Measurements from ENCODE around the gene FKBP15.
A peak's percentile ranks its signal among the peaks of the same experiment; 100 is the strongest.

FKBP15 gene

DNA sequence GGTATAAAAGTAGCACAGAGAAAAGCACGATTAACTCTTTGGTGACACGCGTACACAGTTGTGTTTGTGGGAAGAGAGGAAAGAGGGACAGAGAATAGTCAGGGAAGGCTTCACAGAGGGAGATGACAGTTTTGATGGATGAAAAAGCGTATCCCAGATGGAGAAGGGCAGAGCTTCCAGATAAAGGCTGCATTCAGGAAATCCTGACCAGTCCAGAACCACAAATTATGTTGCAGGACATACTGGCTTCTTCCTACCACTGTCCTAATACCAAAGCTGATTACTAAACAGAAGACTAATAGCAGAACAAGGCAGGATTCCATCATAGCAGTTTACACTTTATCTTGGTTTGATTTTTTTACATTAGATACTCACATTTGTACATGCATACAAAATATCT lies 35.8 kb downstream of the FKBP15 start:
- intact Hi-C loops (cut with DNase I) = no loop called here
- DNase-seq = no peak

DNA sequence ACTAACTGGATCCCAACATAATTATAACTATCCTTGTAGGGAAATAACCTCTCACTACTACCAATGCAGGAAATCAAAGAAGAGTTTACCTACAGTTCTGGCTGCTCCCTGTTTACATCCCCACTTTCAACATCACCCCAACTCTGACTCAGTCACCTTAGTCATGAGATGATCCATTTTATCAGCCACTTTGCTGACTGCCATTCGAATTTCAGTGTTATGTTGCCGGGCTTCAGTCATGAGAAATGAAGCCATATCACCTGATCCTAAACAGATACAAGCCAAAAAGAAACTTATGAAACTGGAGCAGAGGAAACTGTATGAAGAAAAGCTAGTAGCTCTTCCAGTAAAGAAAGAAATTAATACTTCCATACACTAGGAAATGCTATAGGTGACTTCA lies 36.5 kb downstream of the FKBP15 start:
- intact Hi-C loops (cut with DNase I) = no loop called here
- DNase-seq = no peak

DNA sequence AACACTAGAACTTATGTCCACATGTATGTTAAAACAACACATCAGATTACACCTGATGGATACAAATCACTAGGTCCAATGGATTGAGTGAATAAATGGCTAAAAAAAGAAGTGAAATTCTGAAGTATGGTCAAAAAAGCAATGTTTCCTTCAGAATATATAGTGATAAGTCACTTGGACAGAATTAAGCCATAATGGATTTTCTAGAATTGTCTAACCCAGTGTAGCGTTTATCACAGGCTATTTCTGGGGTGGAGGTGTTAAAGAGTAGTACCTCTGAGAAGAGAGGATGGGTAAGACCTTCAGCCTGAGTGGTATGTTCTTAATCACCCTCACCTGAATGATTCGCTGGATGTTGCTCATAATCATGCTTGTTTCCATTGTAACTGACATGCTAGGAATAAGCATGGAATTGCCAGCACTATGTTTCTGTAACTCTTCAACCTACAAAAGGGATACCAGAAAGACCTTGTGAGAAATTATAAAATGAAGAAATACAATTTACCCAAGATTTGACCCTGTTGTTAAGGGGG lies 37.1 kb downstream of the FKBP15 start:
- DNase-seq = no peak
- intact Hi-C loops (cut with DNase I) = no loop called here

DNA sequence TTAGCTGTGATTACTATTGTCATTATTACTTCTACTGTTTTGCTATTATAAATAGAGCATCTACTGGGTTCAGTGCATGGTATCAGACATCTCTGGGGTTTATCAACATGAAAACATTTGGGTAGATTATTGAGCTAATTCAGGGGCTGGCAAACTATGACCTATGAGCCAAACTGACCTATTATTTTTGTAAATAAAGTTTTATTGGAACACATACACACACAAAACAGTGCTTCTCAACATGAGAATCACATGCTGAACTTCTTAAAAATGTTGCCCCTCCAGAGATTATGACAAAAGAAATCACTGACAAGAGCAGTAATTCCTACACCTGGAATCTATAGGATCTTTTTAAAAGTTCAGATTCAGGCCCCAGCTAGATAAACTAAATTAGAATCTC lies 39.9 kb downstream of the FKBP15 start:
- intact Hi-C loops (cut with DNase I) = no loop called here
- DNase-seq = no peak

DNA sequence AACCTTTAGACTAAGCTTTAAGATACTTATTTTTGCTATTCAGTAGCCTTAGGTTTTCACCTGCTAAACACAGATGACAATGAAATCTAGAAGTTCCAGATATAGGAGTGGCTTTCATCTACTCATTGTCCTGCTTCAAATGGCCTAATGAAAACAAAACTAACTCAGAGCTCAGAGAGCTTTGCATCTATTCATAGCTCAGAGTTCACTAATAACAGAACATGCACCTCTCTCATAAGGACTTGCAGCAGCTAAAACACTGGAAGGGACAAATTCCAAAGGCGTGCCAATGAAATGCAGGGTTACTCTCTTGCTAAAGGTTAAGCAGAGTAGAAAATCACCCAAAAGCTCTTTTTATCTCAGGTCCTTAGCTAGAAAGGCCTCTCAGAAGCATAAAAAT lies 41.2 kb downstream of the FKBP15 start:
- no peak for DNase-seq
- intact Hi-C loops (cut with DNase I) = no loop called here

DNA sequence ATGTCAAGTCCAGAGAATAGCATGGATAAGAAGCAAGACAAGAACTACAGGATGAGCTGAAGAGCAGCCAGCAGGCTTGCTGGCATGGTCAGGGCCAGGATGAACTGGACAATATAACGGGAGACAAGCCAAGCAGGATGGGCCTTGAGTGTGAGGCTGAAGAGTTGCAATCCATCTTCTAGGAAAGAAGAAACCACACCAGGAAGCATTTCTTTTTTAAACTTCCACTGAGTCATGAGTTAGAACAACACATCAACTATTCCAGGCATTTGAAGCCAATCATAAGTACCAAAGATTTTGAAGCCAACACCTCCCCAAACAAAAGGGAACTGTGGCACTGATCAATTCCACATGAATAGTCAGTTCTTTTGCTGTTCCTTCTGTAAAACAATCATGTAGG lies 43.0 kb downstream of the FKBP15 start:
- intact Hi-C loops (cut with DNase I) = no loop called here
- no peak for DNase-seq

DNA sequence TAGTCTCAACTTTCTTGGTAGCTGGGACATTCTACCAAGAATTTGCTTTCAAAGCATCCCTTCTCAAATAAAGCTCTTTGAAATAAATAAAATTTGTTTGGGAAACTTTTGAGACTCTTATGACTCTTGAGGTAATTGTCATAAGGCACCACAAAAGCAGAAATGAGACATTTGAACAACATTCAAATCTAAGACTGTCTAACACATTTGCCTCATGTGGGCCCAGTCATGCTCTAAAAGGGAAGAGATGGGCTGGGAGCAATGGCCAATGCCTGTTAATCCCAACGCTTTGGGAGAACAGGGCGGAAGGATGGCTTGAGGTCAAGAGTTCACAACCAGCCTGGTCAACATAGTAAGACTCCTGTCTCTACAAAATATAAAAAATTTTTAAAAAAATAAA lies 43.8 kb downstream of the FKBP15 start:
- no peak for DNase-seq
- intact Hi-C loops (cut with DNase I) = no loop called here

DNA sequence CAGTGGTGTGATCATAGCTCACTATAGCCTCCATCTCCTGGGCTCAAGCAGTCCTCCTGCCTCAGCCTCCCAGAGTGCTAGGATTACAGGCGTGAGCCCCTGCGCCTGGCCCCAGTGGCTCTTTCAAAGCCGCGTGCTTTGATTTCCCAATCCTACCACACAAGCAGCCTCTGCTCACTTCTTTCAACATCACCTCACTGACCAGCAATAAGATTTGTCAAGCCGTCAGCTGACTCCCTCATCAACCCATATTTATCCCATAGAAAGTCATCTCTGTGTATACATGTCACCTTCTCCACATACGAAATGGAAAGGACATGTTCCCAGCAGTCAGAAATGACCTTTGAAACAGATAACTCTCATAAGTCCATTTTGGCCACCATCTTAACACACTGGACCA lies 44.3 kb downstream of the FKBP15 start:
- DNase-seq = no peak
- intact Hi-C loops (cut with DNase I) = no loop called here

DNA sequence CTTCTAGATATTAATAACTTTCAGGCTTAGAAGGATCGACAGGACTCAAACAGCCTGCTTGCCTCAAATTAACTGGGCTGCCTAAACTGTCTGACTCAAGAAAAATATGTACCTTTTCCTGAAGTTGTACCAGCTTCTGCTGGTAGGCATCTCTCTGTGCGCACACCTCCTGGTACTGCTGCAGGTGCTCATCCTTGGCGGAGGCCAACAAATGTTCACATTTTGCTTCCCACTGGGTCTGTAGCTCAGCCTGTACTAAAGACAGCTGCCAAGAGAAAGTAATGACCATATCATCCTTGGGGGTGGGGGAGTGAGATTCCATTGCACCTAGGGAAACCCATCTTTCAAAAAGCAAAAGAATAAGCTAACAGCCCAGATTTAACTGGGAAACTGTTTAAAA lies 47.7 kb downstream of the FKBP15 start:
- DNase-seq = no peak
- intact Hi-C loops (cut with DNase I) = no loop called here

DNA sequence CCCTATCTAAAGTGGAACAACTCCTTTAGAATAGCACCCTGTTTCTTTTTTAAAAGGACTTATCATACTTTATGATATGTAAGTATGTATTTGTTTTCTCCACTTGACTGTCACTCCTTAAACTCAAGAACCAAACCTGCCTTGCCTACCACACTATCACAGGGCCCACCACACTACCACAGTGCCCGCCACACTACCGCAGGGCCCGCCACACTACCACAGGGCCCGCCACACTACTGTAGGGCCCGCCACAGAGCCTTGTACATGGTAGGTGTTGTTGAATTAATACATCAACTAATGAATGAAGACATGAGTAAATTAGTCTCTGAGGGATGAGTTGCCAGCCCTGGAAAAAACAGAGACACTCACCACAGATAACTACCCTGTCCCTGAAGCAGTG lies 52.3 kb downstream of the FKBP15 start:
- intact Hi-C loops (cut with DNase I) = no loop called here
- DNase-seq = no peak

DNA sequence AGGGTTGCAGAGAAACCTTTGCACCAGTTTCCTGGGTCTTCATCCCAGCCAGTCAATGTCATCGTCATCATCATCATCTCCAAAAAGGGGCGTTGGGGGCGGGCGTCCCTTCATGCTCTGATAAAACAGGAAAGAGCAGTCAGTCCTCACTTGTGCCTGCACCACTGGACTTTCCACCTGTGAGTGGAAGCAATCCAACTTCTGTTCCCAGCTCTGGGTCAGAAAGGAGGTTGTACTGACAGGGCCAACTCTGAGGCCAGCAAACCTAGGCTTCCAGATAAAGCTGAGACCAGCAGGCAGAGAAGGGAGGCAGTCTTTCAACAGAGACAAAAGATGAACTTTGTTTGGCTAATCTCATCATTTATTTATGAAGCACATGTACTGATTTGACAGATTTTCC lies 55.0 kb downstream of the FKBP15 start:
- intact Hi-C loops (cut with DNase I) = no loop called here
- DNase-seq = peak in 1 of 10 donors; percentile 70

DNA sequence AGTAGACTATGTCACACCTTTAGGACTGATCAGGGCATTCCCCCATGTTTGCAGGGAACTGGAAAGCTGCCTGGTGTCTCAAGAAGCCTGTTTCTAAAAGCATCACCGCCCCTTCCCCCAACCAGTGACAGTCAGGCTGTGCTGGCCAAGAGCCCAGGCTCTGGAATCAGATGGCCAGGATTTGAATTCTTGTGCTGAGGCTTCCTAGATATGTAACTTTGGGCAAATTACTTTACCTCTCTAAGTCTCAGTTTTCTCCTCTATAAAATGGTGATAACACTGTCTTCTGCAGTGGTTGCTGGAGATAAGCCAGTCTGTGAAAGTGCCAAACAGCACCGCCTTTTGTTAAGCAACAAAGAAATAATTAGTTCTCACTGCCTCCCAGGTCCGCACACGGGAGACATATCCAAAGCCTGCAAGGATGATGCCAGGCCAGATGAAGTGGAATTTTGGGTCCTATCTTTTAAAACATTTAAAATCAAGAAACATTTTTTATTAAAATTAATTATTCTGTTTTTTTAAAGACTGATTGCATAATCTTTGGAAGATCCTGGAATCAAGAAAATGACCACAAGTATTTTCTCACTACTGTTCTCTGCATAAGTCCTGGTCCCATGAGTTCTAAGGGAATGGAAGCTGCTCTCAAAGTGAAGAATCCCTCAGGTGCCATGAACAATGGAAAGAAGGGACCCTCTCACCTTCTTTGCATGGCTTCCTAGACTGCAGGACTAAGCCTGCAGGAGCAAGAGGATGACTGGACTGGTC lies 56.4 kb downstream of the FKBP15 start:
- peak; percentile 53 to 93 (median 70) for DNase-seq

DNA sequence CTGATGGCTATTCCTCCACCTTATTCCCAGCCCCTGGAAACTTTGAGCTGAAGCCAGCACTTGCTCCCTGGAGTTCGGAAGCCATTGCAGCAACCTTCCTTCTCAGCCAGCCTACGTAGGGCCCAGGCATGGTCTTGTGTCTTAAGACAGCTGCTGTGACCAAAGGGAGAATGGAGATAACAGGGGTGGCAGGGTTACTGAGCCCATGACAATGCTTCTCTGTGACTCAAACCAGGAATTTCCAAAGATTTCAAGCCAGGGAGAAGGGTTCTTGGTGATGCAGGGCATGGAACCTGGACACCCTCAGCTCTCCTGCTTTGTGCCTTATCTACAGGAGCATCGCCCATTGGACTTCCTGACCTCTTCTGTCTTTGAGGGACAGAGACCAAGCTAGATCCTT lies 58.1 kb downstream of the FKBP15 start:
- intact Hi-C loops (cut with DNase I) = loop anchor here (5.0 kb wide), 1 partner anchor 59 kb away; the partner anchor contains the start of genes FKBP15 and SLC31A1
- DNase-seq = no peak

More for the DNA sequence above, 56.4 kb downstream of the FKBP15 start:
- intact Hi-C loops (cut with DNase I) = loop anchor here (5.0 kb wide), 1 partner anchor 58 kb away; the partner anchor contains the start of genes FKBP15 and SLC31A1

DNA sequence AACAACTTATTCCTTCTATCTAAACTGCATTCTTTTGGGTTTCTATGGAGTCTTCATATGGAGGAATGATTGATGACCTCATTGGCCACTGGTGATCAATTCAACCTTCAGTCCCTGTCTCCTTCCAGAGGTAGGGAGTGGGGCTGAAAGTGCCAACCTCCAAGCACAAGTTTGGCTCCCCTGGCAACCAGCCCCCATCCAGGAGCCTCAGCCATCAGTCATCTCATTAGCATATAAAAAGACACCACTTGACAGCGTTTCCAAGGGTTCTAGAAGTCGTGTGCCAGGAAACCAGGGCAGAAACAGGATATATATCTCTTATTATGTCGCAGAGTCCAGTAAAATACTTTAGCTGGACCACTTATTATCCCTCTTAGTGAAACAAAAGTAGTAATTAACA lies 60.5 kb downstream of the FKBP15 start:
- DNase-seq = no peak
- intact Hi-C loops (cut with DNase I) = loop anchor here (5.0 kb wide), 1 partner anchor 62 kb away; the partner anchor contains the start of genes FKBP15 and SLC31A1

DNA sequence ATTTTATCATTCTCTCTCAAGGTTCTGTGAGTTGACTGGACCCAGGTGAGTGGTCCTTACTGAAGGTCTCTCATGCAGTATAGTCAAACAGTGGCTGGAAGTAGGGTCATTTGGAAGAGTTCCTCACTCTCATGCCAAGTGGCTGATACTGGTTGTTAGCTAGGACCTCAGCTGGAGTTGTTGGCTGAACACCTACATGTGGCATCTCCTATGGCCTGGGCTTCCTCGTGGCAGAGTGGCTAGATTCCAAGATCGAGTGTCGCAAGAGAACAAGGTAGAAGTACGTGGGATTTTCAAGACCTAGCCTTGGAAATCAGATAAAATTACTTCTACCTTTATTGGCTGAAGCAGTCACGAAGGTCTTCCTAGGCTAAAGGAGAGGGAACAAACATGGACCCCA lies 62.6 kb downstream of the FKBP15 start:
- intact Hi-C loops (cut with DNase I) = no loop called here
- no peak for DNase-seq

DNA sequence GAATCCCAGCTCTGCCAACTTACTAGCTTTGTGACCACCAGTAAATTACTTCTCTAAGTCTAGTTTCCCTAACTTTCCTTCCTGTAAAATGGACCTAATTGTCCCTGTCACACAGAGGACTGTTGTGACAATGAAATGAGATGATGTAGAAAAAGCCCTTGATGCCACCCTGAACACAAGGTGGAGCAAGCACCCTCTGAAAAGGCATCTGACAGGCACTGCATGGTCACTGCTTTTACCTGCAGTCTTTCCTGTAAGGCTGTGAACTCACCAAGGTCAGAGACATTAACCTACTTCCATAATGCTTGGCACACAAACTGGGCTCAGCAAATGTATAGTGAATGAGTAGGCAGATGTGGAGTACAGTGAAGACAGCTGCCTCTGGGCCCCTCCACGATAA lies 64.2 kb downstream of the FKBP15 start:
- DNase-seq = no peak
- intact Hi-C loops (cut with DNase I) = no loop called here

DNA sequence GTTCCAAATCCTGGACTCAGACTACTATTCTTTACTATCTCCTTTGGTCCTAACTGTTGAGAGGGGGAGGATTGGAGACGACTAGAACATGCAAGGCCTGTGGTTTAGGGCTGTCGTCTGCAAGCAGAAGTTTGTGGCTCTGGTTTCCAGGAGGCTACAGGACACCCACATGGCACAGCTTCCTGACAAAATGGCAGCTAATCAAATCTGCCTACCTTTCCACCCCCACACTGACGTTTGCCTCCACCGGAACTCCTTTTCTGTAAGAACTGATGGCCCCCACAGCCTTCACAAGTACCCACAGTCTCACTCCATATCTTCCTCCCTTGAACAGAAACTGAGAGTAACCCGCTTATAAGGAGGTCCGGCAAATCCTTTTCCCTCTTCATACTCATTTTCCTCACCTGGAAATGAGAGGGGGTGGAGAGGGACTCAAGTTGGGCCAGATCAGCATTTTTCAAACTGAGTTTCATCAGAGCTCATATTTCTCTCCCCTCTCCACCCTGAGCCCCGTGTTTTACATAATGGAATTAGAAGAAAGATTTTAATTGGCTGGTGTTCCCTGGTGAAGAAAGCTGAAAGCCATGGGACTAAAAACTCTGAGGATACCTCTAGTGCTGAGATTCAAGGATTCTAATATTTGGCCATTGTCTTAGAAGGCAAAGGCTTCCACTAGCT lies 65.0 kb downstream of the FKBP15 start:
- DNase-seq = peak in 1 of 10 donors; percentile 61

DNA sequence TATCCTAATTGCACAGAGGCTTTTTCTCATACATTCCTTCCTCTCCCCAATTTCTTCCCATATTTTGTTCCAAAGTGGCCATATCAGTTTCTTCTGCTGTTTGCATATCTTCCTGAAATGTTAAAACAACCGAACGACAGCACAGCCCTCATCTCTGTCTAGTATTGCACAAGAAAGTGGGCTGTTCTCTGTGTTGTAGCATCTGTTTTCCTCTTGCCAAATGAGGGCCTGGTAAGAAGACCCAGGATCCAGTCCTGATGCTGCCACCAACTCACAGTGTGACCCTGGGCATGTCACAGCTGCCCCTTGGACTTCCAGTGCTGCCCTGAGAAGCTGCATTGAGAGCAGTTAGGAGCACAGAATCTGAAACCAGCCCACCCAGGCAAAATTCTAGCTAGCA lies 66.1 kb downstream of the FKBP15 start:
- no peak for DNase-seq
- intact Hi-C loops (cut with DNase I) = loop anchor here (5.0 kb wide), 1 partner anchor 43 kb away; no protein-coding TSS in a partner anchor

More for the DNA sequence above, 65.0 kb downstream of the FKBP15 start:
- intact Hi-C loops (cut with DNase I) = no loop called here

DNA sequence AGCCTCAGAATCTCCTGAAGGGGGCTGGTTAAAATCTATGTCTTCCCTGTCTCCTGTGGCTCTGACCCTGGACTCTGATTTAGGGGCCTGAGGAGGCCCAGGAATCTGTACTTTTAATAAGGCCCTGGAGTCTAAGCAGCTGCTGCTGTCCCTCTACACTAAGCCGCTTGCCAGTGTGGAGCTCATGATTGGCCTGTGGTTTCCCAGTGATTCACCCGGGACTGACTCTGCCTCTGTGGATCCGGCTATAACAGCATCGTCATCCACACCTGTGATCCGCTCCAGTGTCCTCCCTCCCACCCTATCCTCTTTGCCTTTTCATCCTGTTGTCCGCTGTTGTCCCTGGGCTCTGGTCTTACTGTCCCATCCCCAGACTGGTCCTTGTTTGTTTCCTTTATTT lies 66.6 kb downstream of the FKBP15 start:
- intact Hi-C loops (cut with DNase I) = loop anchor here (5.0 kb wide), 1 partner anchor 42 kb away; no protein-coding TSS in a partner anchor
- DNase-seq = peak in 8 of 10 donors; percentile 31 to 93 (median 62)

DNA sequence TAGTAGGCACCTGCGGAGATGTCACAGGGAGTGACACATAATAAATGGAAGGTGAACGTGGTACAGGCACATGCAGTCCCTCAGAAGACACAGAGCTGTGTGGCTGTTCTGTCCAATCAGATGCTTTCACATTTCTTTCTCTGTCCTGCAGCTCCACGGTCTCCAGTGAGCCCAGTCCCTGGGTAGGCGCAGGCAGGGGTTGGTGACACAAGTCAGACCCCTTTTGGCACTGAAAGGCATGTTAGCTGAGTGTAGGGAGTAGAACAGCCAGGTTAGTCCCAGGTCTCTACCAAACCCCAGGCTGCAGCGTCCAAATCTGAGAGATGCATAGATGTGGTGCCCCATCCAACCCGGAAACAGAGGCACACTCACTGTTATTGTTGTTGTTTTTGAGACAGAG lies 67.5 kb downstream of the FKBP15 start:
- peak in 1 of 10 donors; percentile 48 for DNase-seq
- intact Hi-C loops (cut with DNase I) = loop anchor here (5.0 kb wide), 1 partner anchor 41 kb away; no protein-coding TSS in a partner anchor

DNA sequence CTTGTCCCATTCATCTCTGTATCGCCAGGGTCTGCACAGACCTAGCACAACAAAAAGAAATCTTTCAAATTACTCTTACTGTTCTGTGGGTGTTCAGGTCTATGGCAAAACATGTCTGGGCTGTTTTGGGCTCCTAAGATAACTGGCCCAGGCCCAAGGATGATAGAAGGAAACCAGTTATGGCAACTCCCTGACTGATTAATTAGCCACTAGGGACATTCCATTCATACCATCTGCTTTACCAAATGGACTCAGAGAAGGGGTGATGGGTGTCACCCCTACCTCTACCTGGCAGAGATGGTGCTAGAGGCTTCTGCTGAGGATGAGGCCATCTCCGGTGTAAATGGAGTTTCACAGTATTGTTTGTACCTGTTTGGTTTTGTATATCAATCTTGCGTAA lies 68.4 kb downstream of the FKBP15 start:
- DNase-seq = no peak
- intact Hi-C loops (cut with DNase I) = loop anchor here (5.0 kb wide), 1 partner anchor 40 kb away; no protein-coding TSS in a partner anchor

Measured in posterior cingulate gyrus (tissue), 11 donors.